HG03460 (cell line): ENCODE measurements around the gene KIF26B.
"Not testable (repeated sequence)": the region's sequence is repeated elsewhere in the genome, so short reads cannot be mapped to it uniquely, and the experiment has no call there.

ENCODE experiments used
- ATAC-seq: cut with Tn5 transposase; IDR thresholded peaks from one replicate; pipeline ENCODE4 v1.9.1; 2021; ENCODE audit not compliant: unreplicated experiment

The KIF26B gene

DNA sequence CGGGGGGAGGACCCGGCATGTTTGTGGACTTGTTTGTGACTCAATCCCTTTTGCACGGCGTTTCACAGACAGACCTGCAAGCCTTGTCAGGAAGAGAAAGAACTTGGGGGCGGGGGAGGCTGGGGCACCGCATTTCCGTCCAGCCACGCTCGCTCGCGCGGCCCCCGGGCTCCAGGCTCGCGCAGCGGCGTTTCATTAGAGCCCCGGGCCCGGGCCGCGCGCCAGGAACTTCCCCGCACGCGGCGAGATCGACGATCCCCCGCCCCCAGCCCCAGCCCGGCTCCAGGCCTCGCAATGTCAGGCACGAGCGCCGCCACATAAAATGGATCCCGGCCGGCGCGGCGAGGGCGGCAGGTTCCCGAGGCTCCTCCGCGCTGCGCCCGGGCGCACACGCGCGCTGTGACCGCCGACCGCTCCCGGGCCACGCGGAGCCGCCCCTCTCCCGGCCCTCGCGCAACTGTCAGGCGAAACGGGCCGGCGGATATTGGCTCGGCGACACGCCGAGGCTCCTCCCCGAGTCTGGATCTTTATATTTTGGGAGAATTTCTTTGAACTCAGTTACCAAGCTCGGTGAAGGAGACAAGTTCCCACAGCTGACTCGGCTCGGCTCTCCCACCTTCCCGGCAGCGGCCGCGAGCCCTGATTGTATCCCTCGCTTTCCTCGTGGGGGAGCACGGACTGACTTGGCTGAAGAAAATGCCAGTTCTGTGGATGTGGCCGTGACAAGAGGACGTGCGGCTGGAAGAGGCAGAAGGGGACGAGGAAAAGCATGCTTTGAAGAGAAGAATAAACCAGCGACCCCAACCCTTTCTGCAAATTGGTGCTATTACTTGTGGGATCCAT, at the start of gene KIF26B:
Gene KIF26B (plus strand): TSS at position 557 of the 843 bp plus-strand sequence. CDS start 440 bp downstream, outside the sequence.
- no peak for ATAC-seq

DNA sequence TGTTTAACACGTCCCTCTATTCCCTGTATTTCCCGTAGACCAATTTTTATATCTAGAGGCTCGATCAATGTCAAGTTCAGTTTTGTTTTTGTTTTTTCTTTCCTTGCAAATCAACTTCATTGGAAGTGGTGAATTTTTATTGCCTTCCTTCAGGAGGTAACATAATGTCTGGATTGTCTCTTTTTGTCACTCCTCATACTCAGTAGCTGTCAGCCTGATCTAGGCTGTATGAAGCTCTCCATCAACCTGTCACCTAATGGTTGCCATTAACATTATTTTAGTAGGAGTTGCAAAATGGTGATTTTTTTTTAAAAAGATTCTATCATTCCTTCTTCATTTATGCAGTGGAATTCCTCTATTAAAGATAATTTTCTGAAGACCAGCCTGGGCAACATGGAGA, 49.7 kb upstream of the KIF26B start:
- ATAC-seq = no peak

DNA sequence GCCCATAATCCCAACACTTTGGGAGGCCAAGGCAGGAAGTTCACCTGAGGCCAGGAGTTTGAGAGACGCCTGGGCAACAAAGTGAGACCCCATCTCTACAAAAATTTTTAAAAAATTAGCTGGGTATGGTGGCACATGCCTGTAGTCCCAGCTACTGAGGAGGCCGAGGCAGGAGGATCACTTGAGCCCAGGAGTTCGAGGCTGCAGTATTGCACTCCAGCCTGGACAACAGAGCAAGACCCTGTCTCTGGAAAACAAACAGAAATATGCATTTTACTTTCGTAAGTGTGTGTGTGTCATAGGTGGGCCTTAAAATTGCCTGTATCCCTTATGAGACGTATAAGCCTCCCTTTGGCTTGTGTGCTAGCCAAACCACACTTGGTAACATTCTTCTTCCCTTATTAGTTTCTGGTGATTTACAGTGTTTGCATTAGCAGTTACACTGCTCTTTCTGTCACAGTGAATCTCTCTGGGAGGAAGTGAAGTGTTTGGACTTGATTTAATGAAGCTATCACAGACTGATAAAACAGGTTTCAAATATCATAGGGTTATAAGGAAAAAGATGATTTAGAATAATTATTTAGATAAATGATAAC, 48.9 kb upstream of the KIF26B start:
- ATAC-seq = no peak

DNA sequence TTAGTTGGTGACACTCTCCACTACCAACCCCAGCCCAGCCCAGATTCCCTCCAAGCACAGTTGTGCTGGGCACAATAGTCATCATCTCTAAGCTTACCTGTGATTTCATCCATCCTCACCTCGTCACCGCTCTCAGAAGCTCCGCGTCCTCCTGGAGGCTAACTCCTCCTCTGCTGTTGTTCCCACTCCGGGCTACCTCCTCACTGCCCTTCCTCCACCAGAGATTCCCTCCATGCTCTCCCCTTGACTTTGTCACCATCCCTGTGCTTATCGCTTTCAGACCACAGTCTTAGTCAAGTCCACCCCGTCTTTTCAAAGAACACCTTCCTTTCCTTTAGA, 47.0 kb upstream of the KIF26B start:
- no peak for ATAC-seq

DNA sequence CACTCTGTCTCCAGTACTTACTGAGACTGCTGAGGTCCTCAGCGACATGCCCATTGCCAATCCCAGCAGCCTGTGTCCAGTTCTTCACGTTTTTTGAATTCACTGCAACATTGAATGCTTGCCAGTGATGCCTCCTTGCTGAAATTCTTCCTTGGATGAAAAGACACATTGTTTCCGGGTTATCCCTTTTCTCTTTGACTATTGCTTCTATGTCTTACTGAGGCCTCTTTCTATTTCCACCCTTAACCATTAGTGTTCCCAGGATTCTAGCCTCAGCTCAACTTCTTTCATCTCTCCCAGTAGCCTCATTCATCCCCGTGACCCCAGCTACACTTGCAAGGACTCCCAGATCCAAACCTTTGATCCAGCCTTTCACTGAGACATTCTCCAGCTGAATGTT, 46.5 kb upstream of the KIF26B start:
- no peak for ATAC-seq

DNA sequence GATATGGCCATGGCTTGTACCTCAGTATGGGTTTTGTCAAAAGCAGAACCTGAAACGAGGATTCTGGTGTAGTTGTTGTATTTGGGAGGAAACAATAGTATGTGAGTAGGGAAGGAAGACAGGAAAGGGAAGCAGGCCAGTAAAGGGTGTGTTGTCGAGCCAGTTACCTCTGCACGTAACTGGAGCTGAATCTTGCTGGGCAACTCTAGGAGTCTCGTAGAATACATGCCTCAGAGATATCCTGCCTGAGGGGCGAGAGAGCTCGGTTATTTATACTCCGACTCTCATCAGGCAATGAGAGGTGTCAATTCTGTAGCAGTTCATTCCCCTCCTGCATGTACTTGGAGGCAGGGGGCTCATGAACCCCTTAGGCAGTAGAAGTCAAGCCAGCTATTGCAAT, 45.9 kb upstream of the KIF26B start:
- no peak for ATAC-seq

DNA sequence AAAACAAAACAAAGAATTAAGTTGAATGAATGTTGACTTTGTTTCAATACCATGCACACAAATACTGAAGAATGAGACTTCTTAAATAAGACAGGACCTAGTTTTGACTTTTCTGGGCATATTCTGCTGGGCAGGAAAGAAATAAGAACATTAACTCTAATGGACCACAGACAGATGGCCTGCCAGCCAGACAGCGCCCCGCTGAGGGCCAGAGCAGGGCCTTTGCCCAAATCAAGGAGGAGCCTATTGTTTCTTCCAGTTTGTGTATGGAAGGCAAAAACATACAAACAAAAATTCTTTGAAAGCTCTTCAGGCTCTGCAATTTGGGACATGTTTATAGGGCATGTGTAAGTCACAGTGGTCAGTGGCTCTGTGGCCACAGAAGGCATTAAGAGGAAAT, 44.4 kb upstream of the KIF26B start:
- no peak for ATAC-seq

DNA sequence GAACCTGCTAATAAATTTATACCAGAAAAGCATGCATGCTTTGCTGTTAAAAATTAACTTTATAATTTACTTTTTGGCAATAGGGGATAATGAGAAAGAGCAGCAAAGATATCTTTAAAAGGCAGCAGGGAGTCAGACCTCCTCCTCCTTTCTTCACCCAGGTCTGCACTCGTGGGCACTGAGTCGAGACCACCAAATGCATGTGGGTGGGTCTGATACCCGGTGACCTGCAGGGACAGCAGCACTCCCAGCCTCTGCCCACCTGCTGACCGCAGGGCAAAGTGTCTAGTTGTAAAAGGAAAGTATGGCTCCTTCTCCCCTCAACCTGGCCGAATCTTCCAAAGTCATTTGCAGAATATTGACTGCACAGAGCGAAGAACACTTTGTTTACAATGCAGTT, 43.7 kb upstream of the KIF26B start:
- ATAC-seq = no peak

DNA sequence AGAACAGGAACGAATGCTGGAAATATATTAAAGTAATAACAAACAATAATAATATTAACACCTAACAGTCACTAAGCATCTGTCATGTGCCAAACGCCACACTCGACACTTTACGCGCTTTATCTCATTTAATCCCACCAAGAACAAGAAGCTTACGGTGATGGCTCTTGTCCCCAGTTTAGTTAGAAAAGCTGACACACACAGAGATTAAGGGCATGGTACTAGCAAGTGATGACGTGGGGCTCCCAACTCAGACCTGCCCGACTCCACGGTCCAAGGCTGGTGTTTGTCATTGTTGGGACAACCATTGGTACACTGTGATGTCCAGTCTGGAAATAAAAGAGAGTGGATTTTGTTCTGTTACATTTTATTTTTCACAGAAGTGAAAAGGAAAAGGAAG, 41.1 kb upstream of the KIF26B start:
- no peak for ATAC-seq

DNA sequence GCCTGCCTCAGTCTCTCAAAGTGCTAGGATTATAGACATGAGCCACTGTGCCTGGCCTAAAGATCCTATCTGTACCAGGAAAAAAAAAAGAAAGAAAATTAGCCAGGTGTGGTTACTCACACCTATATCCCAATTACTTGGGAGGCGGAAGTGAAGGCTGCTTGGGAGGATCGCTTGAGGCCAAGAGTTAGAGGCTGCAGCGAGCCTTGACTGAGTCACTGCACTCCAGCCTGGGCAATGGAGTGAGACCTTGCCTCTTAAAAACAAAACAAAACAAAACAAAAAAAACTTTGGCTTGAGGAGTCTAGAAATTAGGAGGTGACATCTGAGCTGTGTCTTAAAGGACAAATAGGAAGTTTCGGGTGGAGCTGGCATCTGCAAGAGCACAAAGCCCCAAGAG, 38.7 kb upstream of the KIF26B start:
- ATAC-seq = no peak

DNA sequence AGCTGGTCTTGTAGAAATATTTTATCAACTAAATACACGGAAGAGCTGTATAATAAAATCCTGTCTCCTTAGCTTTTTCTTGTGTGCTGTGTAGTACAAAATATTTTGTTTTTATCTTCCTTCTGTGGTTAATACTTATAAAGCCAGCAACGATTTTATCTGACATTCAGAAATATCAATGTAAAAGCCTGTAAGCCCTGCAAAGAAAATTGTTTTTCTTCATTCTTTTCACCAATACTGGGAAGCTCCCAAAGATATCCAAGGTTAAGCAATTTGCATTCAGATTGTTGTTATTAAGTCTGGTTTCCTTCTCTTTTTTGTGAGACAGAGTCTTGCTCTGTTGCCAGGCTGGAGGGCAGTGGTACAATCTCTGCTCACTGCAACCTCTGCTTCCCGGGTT, 38.0 kb upstream of the KIF26B start:
- ATAC-seq = no peak

DNA sequence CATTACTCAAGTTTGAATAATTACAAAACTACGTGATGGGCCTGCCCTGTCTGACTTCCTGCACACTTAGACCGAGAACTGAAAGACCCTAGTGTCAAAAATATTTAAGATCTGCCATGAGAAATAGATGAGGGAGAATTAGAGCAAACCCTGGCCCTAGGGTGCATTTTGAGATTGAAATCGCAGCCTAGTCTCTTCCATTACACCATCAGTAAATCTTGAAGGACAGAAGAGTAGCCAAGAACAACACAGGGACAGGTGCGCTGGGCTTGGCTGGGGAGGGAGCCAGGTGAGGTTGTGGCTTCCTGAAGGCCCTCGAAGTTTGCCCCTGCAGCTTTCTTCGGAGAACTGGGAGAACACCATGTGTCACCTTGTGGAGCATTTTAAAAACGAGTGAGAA, 36.7 kb upstream of the KIF26B start:
- no peak for ATAC-seq

DNA sequence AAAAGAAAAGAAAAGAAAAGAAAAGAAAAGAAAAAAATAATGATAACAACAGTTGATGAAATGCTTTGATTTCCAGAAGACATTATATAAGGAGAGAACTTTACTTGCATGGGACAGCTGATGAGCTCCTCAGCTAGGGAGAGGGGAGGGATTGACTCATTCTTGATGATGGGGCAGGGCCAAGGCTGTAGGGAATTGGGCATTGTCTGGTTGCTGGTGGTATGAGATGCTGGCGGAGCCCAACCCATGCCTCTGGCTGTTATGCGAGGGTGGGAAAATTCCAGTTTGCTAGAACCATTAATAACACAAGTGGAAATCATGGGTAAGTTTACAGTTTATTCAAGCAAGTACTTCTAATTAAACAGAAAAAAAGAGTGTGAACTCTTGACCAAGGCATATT, 36.0 kb upstream of the KIF26B start:
- no peak for ATAC-seq

DNA sequence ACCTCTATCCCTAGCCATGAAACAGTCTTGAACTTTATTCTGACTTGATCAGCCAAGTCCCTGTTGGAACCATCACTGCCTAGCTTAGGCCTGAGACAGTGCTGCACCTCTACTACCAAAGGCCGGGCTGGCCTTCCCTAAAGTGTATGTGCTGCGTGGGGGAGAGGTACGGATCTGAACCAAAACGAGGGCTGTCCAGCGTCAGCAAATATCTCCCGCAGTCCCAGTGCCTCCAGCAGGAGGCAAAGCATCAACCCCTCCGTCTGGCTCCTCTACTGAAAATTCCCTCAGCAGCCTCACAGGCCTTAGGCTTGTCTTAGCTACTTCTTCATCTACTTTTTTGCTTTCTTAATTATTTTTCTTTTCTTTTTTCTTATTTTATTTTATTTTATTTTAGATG, 33.3 kb upstream of the KIF26B start:
- ATAC-seq = no peak

DNA sequence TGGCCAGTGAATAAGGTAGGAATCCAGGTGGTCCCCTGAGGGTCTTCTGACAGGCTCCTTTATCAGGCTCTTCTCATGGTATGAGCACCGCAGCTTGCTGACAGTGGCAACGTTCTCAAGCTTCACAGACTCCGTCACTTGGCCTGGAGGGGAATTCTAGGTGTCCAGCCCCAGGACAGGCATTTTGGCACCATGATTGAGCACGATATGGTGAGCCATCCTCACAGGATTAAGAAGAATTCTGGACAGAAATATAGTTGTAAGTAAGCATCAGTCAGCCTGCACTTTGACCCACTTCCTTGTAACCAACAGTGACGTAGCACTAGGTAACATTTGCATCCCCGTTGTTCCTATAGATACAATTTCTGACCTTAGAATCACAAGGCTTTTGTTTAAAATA, 30.5 kb upstream of the KIF26B start:
- ATAC-seq = no peak

DNA sequence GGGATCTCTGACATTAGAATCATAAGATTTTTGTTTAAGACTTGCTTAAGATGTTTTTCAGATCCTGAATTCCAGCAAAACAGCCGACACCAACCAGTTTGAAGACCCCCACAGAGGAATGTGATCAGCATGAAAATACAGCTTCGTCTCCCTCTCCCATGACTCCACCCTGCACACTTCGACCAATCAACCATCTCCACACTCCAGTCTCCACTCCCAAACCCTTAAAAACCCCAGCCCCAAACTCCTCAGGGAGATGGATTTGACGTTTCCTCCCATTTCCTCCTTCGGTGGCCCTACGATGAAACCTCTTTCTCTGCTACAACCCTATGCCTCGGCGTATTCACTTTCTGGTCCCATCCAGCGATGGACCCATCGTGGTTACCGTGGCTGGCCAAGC, 30.1 kb upstream of the KIF26B start:
- no peak for ATAC-seq

DNA sequence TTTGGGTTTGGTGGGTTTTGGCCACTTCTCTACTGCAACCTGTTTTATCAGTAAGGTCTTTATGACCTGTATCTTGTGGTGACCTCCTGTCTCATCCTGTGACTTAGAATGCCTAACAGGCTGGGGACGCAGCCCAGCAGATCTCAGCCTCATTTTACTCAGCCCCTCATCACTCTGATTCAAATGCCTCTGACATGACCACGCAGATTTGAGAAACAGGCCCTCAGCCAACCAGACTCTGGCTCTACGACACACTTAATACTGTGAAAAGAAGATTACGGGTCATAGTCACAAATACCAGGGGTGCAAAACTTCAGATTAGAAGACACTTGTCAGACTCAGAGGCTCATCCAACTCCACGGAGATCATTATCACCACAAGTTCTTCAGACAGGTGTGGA, 28.3 kb upstream of the KIF26B start:
- ATAC-seq = no peak

DNA sequence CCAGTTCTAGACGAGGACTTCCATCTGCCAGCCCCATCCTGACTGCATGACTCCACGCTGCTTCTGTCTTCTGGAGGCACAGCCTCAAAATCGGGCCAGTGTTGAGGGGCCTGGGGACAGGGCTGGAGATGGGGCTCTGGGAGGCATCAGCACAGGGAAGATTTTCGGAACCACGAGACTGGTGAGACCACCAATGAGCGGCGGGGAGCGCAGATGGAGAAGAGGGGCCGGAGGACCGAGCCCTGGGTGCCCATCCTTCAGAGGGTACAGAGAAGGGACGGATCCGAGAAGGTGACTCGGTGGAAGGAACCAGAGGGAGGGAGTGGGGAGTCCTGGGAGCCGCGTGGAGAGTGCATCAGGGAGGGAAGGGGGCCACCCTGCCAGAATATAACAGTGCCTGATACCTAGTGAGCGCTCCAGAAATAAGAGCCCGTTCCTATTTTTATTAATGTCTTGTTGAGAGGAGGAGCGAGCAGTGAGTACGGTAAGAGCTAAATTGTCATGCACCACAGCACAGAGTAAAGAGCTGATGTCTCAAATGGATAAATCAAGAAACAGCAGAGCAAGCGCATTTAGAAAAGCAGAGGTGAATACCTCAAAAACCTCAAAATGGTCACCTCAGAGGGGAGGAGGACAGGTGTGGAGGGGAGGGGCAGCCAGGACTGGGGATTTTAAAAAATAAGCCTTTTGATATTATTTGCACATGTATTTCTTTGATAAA, 26.2 kb upstream of the KIF26B start:
- no peak for ATAC-seq

DNA sequence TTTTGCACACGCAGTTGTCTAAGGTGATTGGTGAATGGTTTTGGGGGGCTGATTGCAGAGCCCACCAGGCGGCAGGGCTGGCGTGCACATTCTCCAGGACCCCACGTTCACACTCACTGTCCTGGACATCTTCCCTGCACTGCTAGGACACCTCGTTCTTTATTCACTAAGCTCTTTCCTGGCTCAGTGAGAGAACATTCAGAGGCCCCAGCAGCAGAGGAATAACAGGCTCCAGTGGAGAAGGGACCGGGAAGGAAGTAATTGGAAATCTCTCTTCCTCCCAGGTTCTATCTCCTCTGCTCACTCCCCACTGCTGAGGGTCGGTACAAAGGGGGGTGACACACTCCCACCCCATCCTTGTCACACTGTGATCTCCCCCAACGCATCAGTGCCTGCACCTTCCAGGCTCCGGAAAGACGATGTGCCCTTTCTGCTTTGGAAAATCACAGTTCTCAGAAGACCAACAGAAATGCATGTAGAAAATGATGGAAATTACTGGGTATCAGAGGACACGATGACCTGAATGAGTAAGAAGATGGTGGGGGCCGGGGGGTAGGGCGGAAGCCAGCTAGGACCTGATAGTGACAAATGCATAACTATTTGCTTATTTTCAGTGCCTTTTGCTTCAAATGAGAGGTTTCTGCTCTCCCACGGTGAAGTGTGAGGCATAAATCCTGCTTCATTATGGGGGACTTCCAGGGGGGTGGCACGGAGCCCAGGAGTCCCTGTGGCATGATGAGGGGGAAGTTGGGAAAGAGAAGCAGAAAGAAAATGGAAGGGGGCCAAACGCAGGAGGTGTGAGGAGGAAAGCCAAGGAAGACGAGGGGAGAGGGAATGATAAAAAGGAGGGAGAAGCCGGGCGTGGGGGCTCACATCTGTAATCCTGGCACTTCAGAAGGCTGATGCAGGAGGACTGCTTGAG, 25.2 kb upstream of the KIF26B start:
- no peak for ATAC-seq

DNA sequence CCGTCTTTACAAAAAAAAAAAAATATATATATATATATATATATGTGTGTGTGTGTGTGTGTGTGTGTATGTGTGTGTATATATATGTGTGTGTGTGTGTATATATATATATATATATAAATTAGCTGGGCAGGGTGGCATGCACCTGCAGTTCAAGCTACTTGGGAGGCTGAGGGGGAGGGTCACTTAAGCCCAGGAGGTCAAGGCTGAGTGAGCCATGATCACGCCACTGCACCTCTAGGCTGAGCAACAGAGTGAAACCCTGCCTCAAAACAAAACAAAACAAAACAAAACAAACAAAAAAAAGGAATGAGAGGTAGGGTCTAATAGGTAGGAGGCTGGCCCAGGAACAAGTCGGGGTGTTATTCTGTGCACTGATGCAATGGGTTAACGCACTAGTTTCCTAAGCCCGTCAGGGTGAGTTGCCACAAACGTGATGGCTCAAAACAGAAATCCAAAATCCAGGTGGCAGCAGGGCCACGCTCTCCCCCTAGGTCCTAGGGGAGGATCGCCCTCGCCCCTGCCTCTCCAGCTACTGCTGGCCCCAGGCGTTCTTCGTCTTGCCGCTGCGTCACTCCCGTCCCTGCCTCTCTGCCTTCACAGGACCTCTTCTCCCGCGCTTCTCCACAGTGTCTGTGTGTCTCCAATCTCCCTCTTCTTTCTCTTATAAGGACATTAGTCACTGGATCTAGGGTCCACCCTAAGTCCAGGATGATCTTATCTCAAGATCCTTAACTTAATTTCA, 24.3 kb upstream of the KIF26B start:
- ATAC-seq = not testable (repeated sequence)

DNA sequence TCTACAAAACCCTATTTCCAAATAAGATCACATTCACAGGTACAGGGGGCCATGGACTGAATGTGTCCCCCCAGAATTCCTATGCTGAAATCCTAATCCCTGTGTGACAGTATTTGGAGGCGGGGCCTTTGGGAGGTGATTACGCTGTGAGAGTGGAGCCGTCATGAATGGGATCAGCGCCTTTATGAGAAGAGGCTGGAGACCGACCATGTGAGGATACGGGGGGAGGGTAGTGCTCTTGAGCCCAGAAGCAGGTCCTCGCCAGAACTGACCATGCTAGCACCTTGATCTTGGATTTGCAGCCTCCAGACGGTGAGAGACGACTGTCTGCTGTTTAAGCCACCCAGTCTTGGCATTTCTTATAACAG, 23.8 kb upstream of the KIF26B start:
- ATAC-seq = no peak
